Gastroesophageal sphincter (tissue), 3 donors: ENCODE results near the gene SRPK3.

Source experiments
- EP300 ChIP-seq: sonication (generic); formaldehyde crosslinking; IDR thresholded peaks from one replicate; pipeline ENCODE4 v1.6.1; 2017; ENCODE audit warnings: antibody characterized with exemption, mild to moderate bottlenecking
- TF ChIP-seq, protein P1 (sequence below), 4 experiments: fragments of 200-600 bp in 2 of 4; fragments of 450-650 bp in 2 of 4; sonication (generic) in 1 of 4; IDR thresholded peaks; one replicate each; pipeline ENCODE4 v1.5.1; 2017 to 2019; ENCODE audit warnings: antibody characterized with exemption in 4 of 4, mild to moderate bottlenecking in 2 of 4, moderate library complexity in 2 of 4

DNA sequence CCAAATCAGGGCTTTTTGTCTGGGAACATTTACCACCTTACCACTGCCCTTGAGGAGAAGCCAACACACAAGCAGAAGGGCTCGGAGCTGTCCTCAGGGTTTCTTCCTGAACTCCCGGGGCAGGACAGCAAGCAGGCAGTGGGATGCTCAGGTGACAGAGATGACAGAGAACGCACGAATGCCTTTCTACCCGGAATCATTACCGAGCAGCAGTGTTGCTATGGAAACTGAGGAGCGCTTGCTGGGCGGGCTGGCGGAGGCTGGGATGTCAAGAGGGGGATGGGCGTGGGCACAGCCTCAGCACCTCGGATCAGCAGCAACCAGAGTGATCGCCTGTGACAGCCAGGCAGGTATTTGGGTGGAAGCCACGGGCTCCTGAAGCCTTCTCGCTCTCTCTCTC lies 31.4 kb downstream of the SRPK3 start:
- TF ChIP-seq, protein P1, sequence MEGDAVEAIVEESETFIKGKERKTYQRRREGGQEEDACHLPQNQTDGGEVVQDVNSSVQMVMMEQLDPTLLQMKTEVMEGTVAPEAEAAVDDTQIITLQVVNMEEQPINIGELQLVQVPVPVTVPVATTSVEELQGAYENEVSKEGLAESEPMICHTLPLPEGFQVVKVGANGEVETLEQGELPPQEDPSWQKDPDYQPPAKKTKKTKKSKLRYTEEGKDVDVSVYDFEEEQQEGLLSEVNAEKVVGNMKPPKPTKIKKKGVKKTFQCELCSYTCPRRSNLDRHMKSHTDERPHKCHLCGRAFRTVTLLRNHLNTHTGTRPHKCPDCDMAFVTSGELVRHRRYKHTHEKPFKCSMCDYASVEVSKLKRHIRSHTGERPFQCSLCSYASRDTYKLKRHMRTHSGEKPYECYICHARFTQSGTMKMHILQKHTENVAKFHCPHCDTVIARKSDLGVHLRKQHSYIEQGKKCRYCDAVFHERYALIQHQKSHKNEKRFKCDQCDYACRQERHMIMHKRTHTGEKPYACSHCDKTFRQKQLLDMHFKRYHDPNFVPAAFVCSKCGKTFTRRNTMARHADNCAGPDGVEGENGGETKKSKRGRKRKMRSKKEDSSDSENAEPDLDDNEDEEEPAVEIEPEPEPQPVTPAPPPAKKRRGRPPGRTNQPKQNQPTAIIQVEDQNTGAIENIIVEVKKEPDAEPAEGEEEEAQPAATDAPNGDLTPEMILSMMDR (IDR thresholded peaks at IDR 0.05), result no peak
- no peak for TF ChIP-seq EP300
